Neural progenitor cell (in vitro differentiated cells): Measurements from ENCODE around the gene FYB2. TPM values are rescaled to one million over a fixed set of nuclear protein-coding genes. Genes with fewer than 3 reads are reported as not detected.
A peak's percentile ranks its signal among the peaks of the same experiment; 100 is the strongest.

Experiments used
- DNase-seq: peaks from one replicate; pipeline ENCODE4 v3.0.0-alpha.2; 2016; ENCODE audit warnings: low spot score
- H2AFZ ChIP-seq: fragments of 200-600 bp; sonication (generic); replicated peaks from 2 replicates; pipeline ENCODE4 v1.6.1; 2016; ENCODE audit warnings: antibody characterized with exemption
- H3F3A ChIP-seq: fragments of 200-600 bp; sonication (generic); 2 replicates; pipeline ENCODE4 v1.6.1; 2016; ENCODE audit warnings: antibody characterized with exemption, low read depth
- H3K27ac ChIP-seq: fragments of 200-600 bp; sonication (generic); 2 replicates; pipeline ENCODE4 v1.5.1; 2016; ENCODE audit warnings: mild to moderate bottlenecking
- H3K27me3 ChIP-seq: fragments of 200-600 bp; sonication (generic); 2 replicates; pipeline ENCODE4 v1.6.1; 2016; ENCODE audit warnings: mild to moderate bottlenecking, moderate library complexity
- H3K36me3 ChIP-seq: fragments of 200-600 bp; sonication (generic); 2 replicates; pipeline ENCODE4 v1.5.1; 2016
- H3K4me1 ChIP-seq: fragments of 200-600 bp; sonication (generic); 2 replicates; pipeline ENCODE4 v1.6.1; 2016; ENCODE audit warnings: mixed run types
- H3K4me2 ChIP-seq: fragments of 200-600 bp; sonication (generic); 2 replicates; pipeline ENCODE4 v1.6.1; 2016
- H3K4me3 ChIP-seq: fragments of 200-600 bp; sonication (generic); 2 replicates; pipeline ENCODE4 v1.5.1; 2016
- H3K79me2 ChIP-seq: fragments of 200-600 bp; sonication (generic); 2 replicates; pipeline ENCODE4 v1.6.1; 2016; ENCODE audit warnings: low read depth
- H3K9ac ChIP-seq: fragments of 200-600 bp; sonication (generic); 2 replicates; pipeline ENCODE4 v1.6.1; 2016
- H3K9me3 ChIP-seq: fragments of 200-600 bp; sonication (generic); 2 replicates; pipeline ENCODE4 v1.5.1; 2016; ENCODE audit warnings: low read depth
- H4K20me1 ChIP-seq: fragments of 200-600 bp; sonication (generic); 2 replicates; pipeline ENCODE4 v1.6.1; 2016; ENCODE audit warnings: low read depth
- H3K27ac Mint-ChIP-seq: 3 replicates; pipeline ENCODE4 v1.8.0; 2021; ENCODE audit warnings: mixed read lengths
- H3K27me3 Mint-ChIP-seq: 2 replicates; pipeline ENCODE4 v1.8.0; 2022; ENCODE audit warnings: low read depth, mild to moderate bottlenecking, inconsistent platforms, moderate library complexity, mixed read lengths; ENCODE audit not compliant: insufficient read depth
- H3K36me3 Mint-ChIP-seq: 3 replicates; pipeline ENCODE4 v1.8.0; 2021; ENCODE audit warnings: mixed read lengths
- H3K4me1 Mint-ChIP-seq: 3 replicates; pipeline ENCODE4 v1.8.0; 2021; ENCODE audit warnings: mixed read lengths
- H3K4me3 Mint-ChIP-seq: 3 replicates; pipeline ENCODE4 v1.8.0; 2021; ENCODE audit warnings: mild to moderate bottlenecking, moderate library complexity, mixed read lengths
- H3K9me3 Mint-ChIP-seq: 3 replicates; pipeline ENCODE4 v1.8.0; 2020; ENCODE audit warnings: mixed read lengths
- EZH2 ChIP-seq: fragments of 200-600 bp; sonication (generic); IDR thresholded peaks from 2 replicates; pipeline ENCODE4 v1.6.1; 2017; ENCODE audit warnings: antibody characterized with exemption, mild to moderate bottlenecking, moderate library complexity
- EZH2phosphoT487 ChIP-seq: fragments of 200-600 bp; sonication (generic); IDR thresholded peaks from 2 replicates; pipeline ENCODE4 v1.6.1; 2017; ENCODE audit warnings: antibody characterized with exemption
- total RNA-seq: library from RNA; depleted of rRNA; stranded (reverse); fragments of >200 nt; gene quantifications from 2 replicates; pipeline ENCODE4 v1.2.3, GENCODE V29; 2015; ENCODE audit warnings: low replicate concordance
- TF ChIP-seq, protein P1 (sequence below): fragments of 200-600 bp; sonication (generic); IDR thresholded peaks from 2 replicates; pipeline ENCODE4 v1.5.1; 2017; ENCODE audit warnings: antibody characterized with exemption, mild to moderate bottlenecking

FYB2 gene
- total RNA-seq, 1 donor from 2014 or later, result 8.9 TPM

DNA sequence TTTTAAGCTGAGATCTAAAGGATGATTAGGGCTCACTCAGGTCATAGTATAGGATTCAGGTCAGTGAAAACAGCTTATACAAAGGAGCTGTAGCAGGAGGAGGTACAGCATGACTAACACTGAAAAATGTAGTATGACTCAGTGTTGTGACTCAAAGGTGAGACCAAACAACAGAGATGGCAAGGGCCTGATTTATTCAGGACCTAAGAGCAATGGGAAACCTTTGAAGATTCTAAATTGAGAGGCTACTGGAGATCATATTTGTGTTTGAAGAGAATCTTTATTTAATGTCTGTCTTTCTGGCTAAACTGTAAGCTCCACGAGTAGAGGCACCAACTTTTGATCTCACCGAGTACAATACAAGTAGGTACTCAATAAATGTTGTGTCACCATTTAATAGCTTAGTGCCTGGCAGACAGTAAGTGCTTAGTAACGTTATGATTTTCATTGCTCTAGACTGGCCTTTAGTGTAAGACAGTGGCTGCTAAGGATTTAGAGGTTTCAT, 130.6 kb downstream of the FYB2 start:
- H3K27me3 Mint-ChIP-seq, result no peaks in the 10 kb centered on the region
- H3K36me3 Mint-ChIP-seq, result peaks cover 5% of the 10 kb centered on the region
- H3K27ac Mint-ChIP-seq, result peak overlapping the region; percentile 30
- Histone ChIP-seq H3K9ac (no peak overlapping the region), H3K4me3 (no peak overlapping the region), H3K36me3 (peaks cover 8% of the 10 kb centered on the region), H3K27ac (no peak overlapping the region), H3K4me2 (no peak overlapping the region), H2AFZ (no peak overlapping the region), H4K20me1 (no peaks in the 10 kb centered on the region), H3K27me3 (no peaks in the 10 kb centered on the region), H3K79me2 (peaks cover 5% of the 10 kb centered on the region), H3K4me1 (peaks cover 12% of the 10 kb centered on the region), H3F3A (no peaks in the 10 kb centered on the region), H3K9me3 (no peaks in the 10 kb centered on the region)
- no peak for DNase-seq
- no peak overlapping the region for H3K4me3 Mint-ChIP-seq
- no peaks in the 10 kb centered on the region for H3K9me3 Mint-ChIP-seq
- TF ChIP-seq EZH2phosphoT487, result no peak
- TF ChIP-seq EZH2, result no peak
- TF ChIP-seq, protein P1, sequence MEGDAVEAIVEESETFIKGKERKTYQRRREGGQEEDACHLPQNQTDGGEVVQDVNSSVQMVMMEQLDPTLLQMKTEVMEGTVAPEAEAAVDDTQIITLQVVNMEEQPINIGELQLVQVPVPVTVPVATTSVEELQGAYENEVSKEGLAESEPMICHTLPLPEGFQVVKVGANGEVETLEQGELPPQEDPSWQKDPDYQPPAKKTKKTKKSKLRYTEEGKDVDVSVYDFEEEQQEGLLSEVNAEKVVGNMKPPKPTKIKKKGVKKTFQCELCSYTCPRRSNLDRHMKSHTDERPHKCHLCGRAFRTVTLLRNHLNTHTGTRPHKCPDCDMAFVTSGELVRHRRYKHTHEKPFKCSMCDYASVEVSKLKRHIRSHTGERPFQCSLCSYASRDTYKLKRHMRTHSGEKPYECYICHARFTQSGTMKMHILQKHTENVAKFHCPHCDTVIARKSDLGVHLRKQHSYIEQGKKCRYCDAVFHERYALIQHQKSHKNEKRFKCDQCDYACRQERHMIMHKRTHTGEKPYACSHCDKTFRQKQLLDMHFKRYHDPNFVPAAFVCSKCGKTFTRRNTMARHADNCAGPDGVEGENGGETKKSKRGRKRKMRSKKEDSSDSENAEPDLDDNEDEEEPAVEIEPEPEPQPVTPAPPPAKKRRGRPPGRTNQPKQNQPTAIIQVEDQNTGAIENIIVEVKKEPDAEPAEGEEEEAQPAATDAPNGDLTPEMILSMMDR, result no peak
- peaks cover 6% of the 10 kb centered on the region for H3K4me1 Mint-ChIP-seq

DNA sequence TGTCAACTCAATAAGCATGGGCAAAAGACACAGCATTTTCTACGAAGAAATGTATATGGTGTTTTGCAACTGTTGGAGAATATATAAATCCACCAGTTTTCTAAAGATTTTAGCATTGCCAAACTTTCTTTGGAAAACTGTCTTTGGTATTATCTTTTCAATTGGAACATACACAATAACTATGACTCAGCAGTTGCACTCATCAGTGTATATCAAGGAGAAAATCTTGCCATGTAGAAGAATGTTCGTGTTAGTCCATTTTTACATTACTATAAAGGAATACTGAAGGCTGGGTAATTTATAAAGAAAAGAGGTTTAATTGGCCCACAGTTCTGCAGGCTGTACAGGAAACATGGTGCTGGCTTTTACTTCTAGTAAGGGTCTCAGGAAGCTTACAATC, 133.0 kb downstream of the FYB2 start:
- H3K9me3 Mint-ChIP-seq, result no peaks in the 10 kb centered on the region
- no peak overlapping the region for H3K4me3 Mint-ChIP-seq
- no peak for DNase-seq
- no peaks in the 10 kb centered on the region for H3K27me3 Mint-ChIP-seq
- Histone ChIP-seq H3K4me3 (no peak overlapping the region), H3K36me3 (no peaks in the 10 kb centered on the region), H4K20me1 (no peaks in the 10 kb centered on the region), H3K27ac (no peak overlapping the region), H3F3A (no peaks in the 10 kb centered on the region), H3K4me1 (peaks cover 12% of the 10 kb centered on the region), H3K9ac (no peak overlapping the region), H3K9me3 (no peaks in the 10 kb centered on the region), H3K4me2 (no peak overlapping the region), H3K79me2 (peaks cover 10% of the 10 kb centered on the region), H2AFZ (no peak overlapping the region), H3K27me3 (no peaks in the 10 kb centered on the region)
- H3K27ac Mint-ChIP-seq, result no peak overlapping the region
- H3K4me1 Mint-ChIP-seq, result peaks cover 6% of the 10 kb centered on the region
- TF ChIP-seq EZH2phosphoT487, result no peak
- TF ChIP-seq, protein P1, result no peak
- TF ChIP-seq EZH2, result no peak
- peaks cover 5% of the 10 kb centered on the region for H3K36me3 Mint-ChIP-seq

DNA sequence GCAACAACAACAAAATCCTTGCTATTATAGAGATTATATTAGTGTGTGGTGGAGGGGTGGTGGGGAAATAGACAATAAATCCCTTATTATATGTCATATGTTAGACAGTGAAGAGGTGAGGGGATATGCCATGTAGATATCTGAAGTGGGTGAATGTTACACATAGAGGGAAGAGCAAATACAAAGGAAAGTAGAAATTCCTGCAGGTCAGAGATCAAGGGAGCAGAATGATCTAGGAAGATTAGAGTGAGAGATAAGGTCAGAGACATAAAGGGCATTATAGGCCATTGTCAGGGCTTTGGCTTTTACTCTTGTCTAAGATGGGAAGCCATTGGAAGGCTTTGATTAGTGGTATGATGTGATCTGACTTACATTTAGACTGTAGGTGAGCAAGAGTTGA, 135.6 kb downstream of the FYB2 start:
- no peaks in the 10 kb centered on the region for H3F3A ChIP-seq
- no peaks in the 10 kb centered on the region for H3K36me3 ChIP-seq
- no peak overlapping the region for H2AFZ ChIP-seq
- H3K27ac Mint-ChIP-seq, result no peak overlapping the region
- TF ChIP-seq EZH2 (no peak), EZH2phosphoT487 (no peak)
- TF ChIP-seq, protein P1, result no peak
- H3K27ac ChIP-seq, result no peak overlapping the region
- no peak overlapping the region for H3K4me3 ChIP-seq
- H3K79me2 ChIP-seq, result peaks cover 10% of the 10 kb centered on the region
- no peaks in the 10 kb centered on the region for H3K27me3 Mint-ChIP-seq
- no peaks in the 10 kb centered on the region for H3K27me3 ChIP-seq
- no peak overlapping the region for H3K4me2 ChIP-seq
- DNase-seq, result no peak
- H3K4me1 Mint-ChIP-seq, result peaks cover 3% of the 10 kb centered on the region
- H3K36me3 Mint-ChIP-seq, result peaks cover 16% of the 10 kb centered on the region
- H4K20me1 ChIP-seq, result no peaks in the 10 kb centered on the region
- H3K9me3 ChIP-seq, result no peaks in the 10 kb centered on the region
- H3K9ac ChIP-seq, result no peak overlapping the region
- H3K4me3 Mint-ChIP-seq, result no peak overlapping the region
- peaks cover 2% of the 10 kb centered on the region for H3K9me3 Mint-ChIP-seq
- H3K4me1 ChIP-seq, result peaks cover 12% of the 10 kb centered on the region
